K562 (cell line): ENCODE results near the gene ADAT3. TPM values are rescaled to one million over a fixed set of nuclear protein-coding genes. Genes with fewer than 3 reads are reported as not detected.

Source experiments
- CTCFL ChIP-seq: IDR thresholded peaks from 2 replicates; pipeline ENCODE4 v1.6.1; 2011; ENCODE audit warnings: borderline replicate concordance, low read depth, mild to moderate bottlenecking, moderate library complexity, low read length; ENCODE audit not compliant: insufficient read depth, poor library complexity, severe bottlenecking
- ZBTB5 ChIP-seq: fragments of 450-650 bp; IDR thresholded peaks from 2 replicates; pipeline ENCODE4 v1.6.1; 2017; ENCODE audit warnings: antibody characterized with exemption
- polyA plus RNA-seq, 8 experiments: library from polyadenylated mRNA; depleted of rRNA in 4 of 8; stranded (reverse) in 5 of 8; unstranded in 3 of 8; fragments of >200 nt; fragmentation: Nextera tagmentation in 2 of 8; fragmentation: Illumina TruSeq in 1 of 8; extraction: Ambion mirVana in 2 of 8; extraction: Trizol in 1 of 8; gene quantifications; 2 replicates each; pipeline versions ENCODE4 v1.2.1 to v1.2.3, GENCODE V29; 2011 to 2014; ENCODE audit warnings: inconsistent platforms in 1 of 8, missing spikeins in 1 of 8
- total RNA-seq, 7 experiments: library from RNA; depleted of rRNA in 6 of 7; stranded (reverse); fragments of >200 nt in 6 of 7; fragmentation: Illumina TruSeq in 2 of 7; extraction: Trizol in 2 of 7; gene quantifications; 2 replicates each; pipeline versions ENCODE4 v1.2.1 to v1.2.3, GENCODE V29; 2011 to 2021; ENCODE audit warnings: low replicate concordance in 1 of 7

Gene ADAT3
- total and polyA plus RNA-seq, 9 of the 15 experiments (the other 6 are each of a cell fraction or from before 2014, with no cell fraction given) = 0.67 to 15.6 (median 7.8) TPM; not detected in 4

- TF ChIP-seq CTCFL (peak; percentile 80), ZBTB5 (no peak)
These were observed 40.6 kb upstream of the ADAT3 start (continued) for GRCh38 chr19:1864480-1865171.
